AG09309 (cell line): Measurements from ENCODE around the gene SVEP1.

Source experiments
- DNase-seq: peaks from one replicate; pipeline ENCODE4 v3.0.0-alpha.2; 2010; ENCODE audit warnings: low read depth
- H3K4me3 ChIP-seq: 2 replicates; pipeline ENCODE4 v1.5.1; 2011; ENCODE audit warnings: mild to moderate bottlenecking, low read depth, low read length, moderate library complexity; ENCODE audit not compliant: control insufficient read depth
- CTCF ChIP-seq: IDR thresholded peaks from 2 replicates; pipeline ENCODE4 v1.5.1; 2011; ENCODE audit warnings: mild to moderate bottlenecking, low read depth, low read length, inconsistent platforms; ENCODE audit not compliant: insufficient read depth, control insufficient read depth; ENCODE audit errors: missing control alignments

The SVEP1 gene

GRCh38 chr9:110329639-110330230 is 249.8 kb downstream of the SVEP1 start:
- no peak overlapping the region for H3K4me3 ChIP-seq
- DNase-seq, result no peak

GRCh38 chr9:110328763-110329162 is 250.8 kb downstream of the SVEP1 start:
- no peak for TF ChIP-seq CTCF

More at GRCh38 chr9:110329639-110330230, 249.8 kb downstream of the SVEP1 start:
- TF ChIP-seq CTCF, result no peak

GRCh38 chr9:110327716-110328115 is 251.8 kb downstream of the SVEP1 start:
- no peak for DNase-seq
- TF ChIP-seq CTCF, result no peak
- no peak overlapping the region for H3K4me3 ChIP-seq

More at GRCh38 chr9:110328763-110329162, 250.8 kb downstream of the SVEP1 start:
- no peak for DNase-seq
- H3K4me3 ChIP-seq, result no peak overlapping the region

GRCh38 chr9:110323818-110324217 is 255.7 kb downstream of the SVEP1 start:
- no peak for DNase-seq
- no peak for TF ChIP-seq CTCF
- no peak overlapping the region for H3K4me3 ChIP-seq

GRCh38 chr9:110320651-110321445 is 258.7 kb downstream of the SVEP1 start:
- H3K4me3 ChIP-seq, result no peak overlapping the region
- no peak for TF ChIP-seq CTCF
- peak; percentile 2 for DNase-seq

- no peak overlapping the region for H3K4me3 ChIP-seq
- TF ChIP-seq CTCF, result no peak
- no peak for DNase-seq
Observed at GRCh38 chr9:110319781-110320492, 259.6 kb downstream of the SVEP1 start.
